Fibroblast of lung (primary cell): ENCODE measurements around the gene ZNF618. TPM values are rescaled to one million over a fixed set of nuclear protein-coding genes. Genes with fewer than 3 reads are reported as not detected.

Experiments used
- DNase-seq, 2 donors: peaks; one replicate each; pipeline versions ENCODE4 v3.0.0 to v3.0.0-alpha.2; 2010; ENCODE audit warnings: low read depth in 2 of 2
- H2AFZ ChIP-seq: 2 replicates; pipeline ENCODE4 v1.5.1; 2012; ENCODE audit warnings: low read length, control low read depth, inconsistent platforms
- H3K27ac ChIP-seq: 2 replicates; pipeline ENCODE4 v1.5.1; 2011; ENCODE audit warnings: low read length, control low read depth; ENCODE audit not compliant: insufficient read depth
- H3K27me3 ChIP-seq: 2 replicates; pipeline ENCODE4 v1.5.1; 2011; ENCODE audit warnings: mild to moderate bottlenecking, low read length; ENCODE audit not compliant: control insufficient read depth, insufficient read depth
- H3K36me3 ChIP-seq: 2 replicates; pipeline ENCODE4 v1.5.1; 2011; ENCODE audit warnings: low read length; ENCODE audit not compliant: control insufficient read depth, insufficient read depth
- H3K4me1 ChIP-seq: 2 replicates; pipeline ENCODE4 v1.5.1; 2011; ENCODE audit warnings: low read length; ENCODE audit not compliant: control insufficient read depth, insufficient read depth; ENCODE audit errors: extremely low read depth
- H3K4me2 ChIP-seq: 2 replicates; pipeline ENCODE4 v1.5.1; 2011; ENCODE audit warnings: low read length, control low read depth; ENCODE audit not compliant: insufficient read depth; ENCODE audit errors: extremely low read depth
- H3K4me3 ChIP-seq, 4 experiments: fragments of 200-600 bp in 1 of 4; sonication (generic) in 1 of 4; replicated peaks in 1 of 4; 2 replicates each; pipeline ENCODE4 v1.5.1; 2011 to 2016; ENCODE audit warnings: low read length in 4 of 4, low read depth in 3 of 4, mild to moderate bottlenecking in 3 of 4, control low read depth in 2 of 4, inconsistent platforms in 1 of 4, mixed read lengths in 1 of 4; ENCODE audit not compliant: insufficient read depth in 1 of 4; ENCODE audit errors: control extremely low read depth in 1 of 4
- H3K79me2 ChIP-seq: 2 replicates; pipeline ENCODE4 v1.5.1; 2012; ENCODE audit warnings: mild to moderate bottlenecking, low read length, inconsistent platforms; ENCODE audit not compliant: control insufficient read depth, insufficient read depth
- H3K9ac ChIP-seq: 2 replicates; pipeline ENCODE4 v1.5.1; 2011; ENCODE audit warnings: mild to moderate bottlenecking, low read length, control low read depth; ENCODE audit not compliant: insufficient read depth
- H3K9me3 ChIP-seq: 2 replicates; pipeline ENCODE4 v1.5.1; 2012; ENCODE audit warnings: low read depth, low read length; ENCODE audit not compliant: control insufficient read depth, insufficient read depth
- H4K20me1 ChIP-seq: 2 replicates; pipeline ENCODE4 v1.5.1; 2011; ENCODE audit warnings: low read length; ENCODE audit not compliant: control insufficient read depth, insufficient read depth; ENCODE audit errors: extremely low read depth
- EZH2 ChIP-seq: IDR thresholded peaks from 2 replicates; pipeline ENCODE4 v1.5.1; 2012; ENCODE audit warnings: low read length, control low read depth, mild to moderate bottlenecking; ENCODE audit errors: missing control alignments
- polyA plus RNA-seq, 2 donors: library from polyadenylated mRNA; depleted of rRNA in 1 of 2; stranded (reverse) in 1 of 2; unstranded in 1 of 2; fragments of >200 nt; gene quantifications; 2 replicates each; pipeline ENCODE4 v1.2.1, GENCODE V29; 2011 to 2012; ENCODE audit warnings: missing spikeins in 1 of 2
- total RNA-seq: library from RNA; depleted of rRNA; stranded (reverse); fragments of >200 nt; gene quantifications from 2 replicates; pipeline ENCODE4 v1.2.1, GENCODE V29; 2014
- TF ChIP-seq, protein P1 (sequence below), 2 donors: IDR thresholded peaks in 1 of 2; conservative IDR thresholded peaks in 1 of 2; 1 replicate in 1 of 2; 2 replicates in 1 of 2; pipeline ENCODE4 v1.5.1; 2011 to 2012; ENCODE audit warnings: low read length in 2 of 2, control low read depth in 1 of 2, inconsistent platforms in 1 of 2, low read depth in 1 of 2, mild to moderate bottlenecking in 1 of 2

The ZNF618 gene
- total and polyA plus RNA-seq, 2 donors (not counting 1 experiment from before 2014, with no cell fraction given): 6.6 to 8.6 TPM

DNA sequence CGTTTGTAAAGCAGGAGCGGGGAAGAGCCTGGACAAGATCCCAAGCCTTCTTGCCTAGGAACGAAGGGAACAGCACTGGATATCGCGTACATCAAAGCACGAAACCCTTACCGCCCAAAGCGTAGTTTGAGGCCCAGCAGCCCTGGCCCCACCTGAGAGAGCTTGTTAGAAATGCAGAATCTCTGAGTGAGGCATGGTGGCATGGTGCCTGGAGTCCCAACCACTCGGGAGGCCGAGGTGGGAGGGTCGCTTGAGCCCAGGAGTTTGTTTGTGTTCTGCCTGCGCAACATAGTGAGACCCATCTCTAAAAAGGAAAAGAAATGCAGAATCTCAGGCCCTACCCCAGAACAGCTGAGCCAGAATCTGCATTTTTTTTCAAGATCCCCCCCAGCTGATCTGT, 111.4 kb downstream of the ZNF618 start:
- Histone ChIP-seq H3K36me3 (peaks cover 3% of the 10 kb centered on the region), H3K27ac (no peak overlapping the region), H2AFZ (no peak overlapping the region), H3K79me2 (no peaks in the 10 kb centered on the region), H3K9ac (no peak overlapping the region), H3K27me3 (no peaks in the 10 kb centered on the region), H3K9me3 (no peaks in the 10 kb centered on the region), H3K4me3 (no peak overlapping the region), H4K20me1 (no peaks in the 10 kb centered on the region), H3K4me1 (no peaks in the 10 kb centered on the region), H3K4me2 (no peak overlapping the region)
- no peak for DNase-seq
- TF ChIP-seq EZH2: no peak
- TF ChIP-seq, protein P1, sequence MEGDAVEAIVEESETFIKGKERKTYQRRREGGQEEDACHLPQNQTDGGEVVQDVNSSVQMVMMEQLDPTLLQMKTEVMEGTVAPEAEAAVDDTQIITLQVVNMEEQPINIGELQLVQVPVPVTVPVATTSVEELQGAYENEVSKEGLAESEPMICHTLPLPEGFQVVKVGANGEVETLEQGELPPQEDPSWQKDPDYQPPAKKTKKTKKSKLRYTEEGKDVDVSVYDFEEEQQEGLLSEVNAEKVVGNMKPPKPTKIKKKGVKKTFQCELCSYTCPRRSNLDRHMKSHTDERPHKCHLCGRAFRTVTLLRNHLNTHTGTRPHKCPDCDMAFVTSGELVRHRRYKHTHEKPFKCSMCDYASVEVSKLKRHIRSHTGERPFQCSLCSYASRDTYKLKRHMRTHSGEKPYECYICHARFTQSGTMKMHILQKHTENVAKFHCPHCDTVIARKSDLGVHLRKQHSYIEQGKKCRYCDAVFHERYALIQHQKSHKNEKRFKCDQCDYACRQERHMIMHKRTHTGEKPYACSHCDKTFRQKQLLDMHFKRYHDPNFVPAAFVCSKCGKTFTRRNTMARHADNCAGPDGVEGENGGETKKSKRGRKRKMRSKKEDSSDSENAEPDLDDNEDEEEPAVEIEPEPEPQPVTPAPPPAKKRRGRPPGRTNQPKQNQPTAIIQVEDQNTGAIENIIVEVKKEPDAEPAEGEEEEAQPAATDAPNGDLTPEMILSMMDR (conservative IDR thresholded peaks at IDR 0.05 in 1 of 2, IDR thresholded peaks at IDR 0.05 in 1 of 2; ENCODE audit: low read depth in 1 of 2, low read length in 2 of 2): no peak

DNA sequence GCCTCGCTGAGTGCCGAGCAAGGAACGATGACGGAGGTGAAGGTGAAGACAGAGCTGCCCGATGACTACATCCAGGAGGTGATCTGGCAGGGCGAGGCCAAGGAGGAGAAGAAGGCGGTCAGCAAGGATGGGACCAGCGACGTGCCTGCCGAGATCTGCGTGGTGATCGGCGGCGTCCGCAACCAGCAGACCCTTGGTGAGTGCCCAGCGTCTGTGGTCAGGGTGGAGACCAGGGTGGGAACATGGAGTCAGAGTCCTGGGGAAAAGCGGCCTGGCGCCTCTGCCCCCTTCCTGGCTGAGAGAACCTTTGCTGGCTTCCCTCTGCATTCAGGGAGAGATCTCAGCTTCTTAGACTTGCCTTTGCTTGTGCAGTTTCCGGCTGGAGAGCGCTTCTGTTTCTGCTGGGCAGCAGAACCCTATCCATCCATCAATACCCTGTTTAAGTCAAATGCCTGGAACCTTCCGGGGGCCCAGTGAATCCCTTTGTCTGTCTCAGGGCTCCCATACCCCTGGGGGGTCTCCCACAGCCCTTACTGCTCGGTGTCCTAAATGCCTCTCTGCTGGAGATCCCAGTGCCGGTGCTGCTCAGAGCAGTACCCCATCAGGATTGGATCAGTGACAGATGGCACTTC, 112.4 kb downstream of the ZNF618 start:
- no peak overlapping the region for H3K27ac ChIP-seq
- H3K4me2 ChIP-seq: no peak overlapping the region

DNA sequence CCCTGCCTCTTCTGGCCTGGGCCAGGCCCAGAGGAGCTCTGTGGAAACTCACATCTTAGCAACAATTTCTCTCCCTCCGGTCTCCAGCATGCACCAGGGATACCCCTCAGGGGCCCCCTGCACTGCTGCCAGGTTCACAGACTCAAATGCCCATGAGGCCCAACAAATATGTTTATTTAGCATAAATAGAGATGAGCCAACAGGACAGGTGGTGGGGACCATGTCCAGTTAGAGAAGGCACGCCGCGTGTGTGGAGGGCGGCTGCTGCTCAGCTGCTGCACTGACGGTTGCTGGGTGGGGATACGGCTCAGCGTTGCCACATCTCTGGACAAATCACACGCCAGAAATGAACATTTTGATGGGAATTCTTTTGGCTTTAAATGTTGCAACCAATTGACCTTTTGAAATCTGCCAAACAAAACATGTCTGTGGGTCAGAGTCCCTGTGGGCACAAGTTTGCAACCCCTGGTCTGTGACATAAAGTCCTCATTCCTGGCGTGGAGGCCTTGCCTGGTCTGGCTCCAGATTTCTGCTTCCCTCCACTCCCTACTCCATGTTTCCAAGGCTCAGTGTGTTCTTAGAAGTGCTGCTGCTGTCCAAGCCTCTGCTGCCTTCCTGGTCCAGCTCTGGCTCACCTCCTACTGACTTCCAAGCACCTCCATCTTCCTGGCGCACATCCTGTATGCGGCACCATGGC, 113.1 kb downstream of the ZNF618 start:
- H4K20me1 ChIP-seq: no peaks in the 10 kb centered on the region
- no peak overlapping the region for H2AFZ ChIP-seq
- no peaks in the 10 kb centered on the region for H3K9me3 ChIP-seq
- H3K4me3 ChIP-seq: no peak overlapping the region
- H3K27ac ChIP-seq: no peak overlapping the region
- no peaks in the 10 kb centered on the region for H3K79me2 ChIP-seq
- H3K27me3 ChIP-seq: no peaks in the 10 kb centered on the region
- H3K9ac ChIP-seq: no peak overlapping the region
- TF ChIP-seq, protein P1 (conservative IDR thresholded peaks at IDR 0.05 in 1 of 2, IDR thresholded peaks at IDR 0.05 in 1 of 2; ENCODE audit: low read depth in 1 of 2, low read length in 2 of 2): no peak
- no peak for TF ChIP-seq EZH2
- DNase-seq: peak in 1 of 2 donors; percentile 59
- no peak overlapping the region for H3K4me2 ChIP-seq
- peaks cover 3% of the 10 kb centered on the region for H3K36me3 ChIP-seq
- H3K4me1 ChIP-seq: peaks cover 6% of the 10 kb centered on the region

More for the DNA sequence above, 112.4 kb downstream of the ZNF618 start:
- no peak for TF ChIP-seq EZH2
- TF ChIP-seq, protein P1 (conservative IDR thresholded peaks at IDR 0.05 in 1 of 2, IDR thresholded peaks at IDR 0.05 in 1 of 2; ENCODE audit: low read depth in 1 of 2, low read length in 2 of 2): no peak
- no peak overlapping the region for H3K4me3 ChIP-seq
- H3K79me2 ChIP-seq: no peaks in the 10 kb centered on the region
- no peak overlapping the region for H2AFZ ChIP-seq
- no peaks in the 10 kb centered on the region for H3K9me3 ChIP-seq
- DNase-seq: no peak
- no peaks in the 10 kb centered on the region for H3K4me1 ChIP-seq
- H4K20me1 ChIP-seq: no peaks in the 10 kb centered on the region
- H3K36me3 ChIP-seq: peaks cover 3% of the 10 kb centered on the region
- no peak overlapping the region for H3K9ac ChIP-seq
- H3K27me3 ChIP-seq: no peaks in the 10 kb centered on the region
